Epithelial cell of esophagus (primary cell): ENCODE measurements around the gene METTL13.

Experiments used
- DNase-seq: peaks from one replicate; pipeline ENCODE4 v3.0.0; 2010; ENCODE audit warnings: low read depth
- H3K4me3 ChIP-seq: 2 replicates; pipeline ENCODE4 v1.5.1; 2011; ENCODE audit warnings: mild to moderate bottlenecking, low read length, control low read depth
- TF ChIP-seq, protein P1 (sequence below): IDR thresholded peaks from 2 replicates; pipeline ENCODE4 v1.5.1; 2011; ENCODE audit warnings: low read depth, mild to moderate bottlenecking, low read length, control low read depth, inconsistent platforms; ENCODE audit not compliant: insufficient read depth; ENCODE audit errors: missing control alignments

METTL13 gene

DNA sequence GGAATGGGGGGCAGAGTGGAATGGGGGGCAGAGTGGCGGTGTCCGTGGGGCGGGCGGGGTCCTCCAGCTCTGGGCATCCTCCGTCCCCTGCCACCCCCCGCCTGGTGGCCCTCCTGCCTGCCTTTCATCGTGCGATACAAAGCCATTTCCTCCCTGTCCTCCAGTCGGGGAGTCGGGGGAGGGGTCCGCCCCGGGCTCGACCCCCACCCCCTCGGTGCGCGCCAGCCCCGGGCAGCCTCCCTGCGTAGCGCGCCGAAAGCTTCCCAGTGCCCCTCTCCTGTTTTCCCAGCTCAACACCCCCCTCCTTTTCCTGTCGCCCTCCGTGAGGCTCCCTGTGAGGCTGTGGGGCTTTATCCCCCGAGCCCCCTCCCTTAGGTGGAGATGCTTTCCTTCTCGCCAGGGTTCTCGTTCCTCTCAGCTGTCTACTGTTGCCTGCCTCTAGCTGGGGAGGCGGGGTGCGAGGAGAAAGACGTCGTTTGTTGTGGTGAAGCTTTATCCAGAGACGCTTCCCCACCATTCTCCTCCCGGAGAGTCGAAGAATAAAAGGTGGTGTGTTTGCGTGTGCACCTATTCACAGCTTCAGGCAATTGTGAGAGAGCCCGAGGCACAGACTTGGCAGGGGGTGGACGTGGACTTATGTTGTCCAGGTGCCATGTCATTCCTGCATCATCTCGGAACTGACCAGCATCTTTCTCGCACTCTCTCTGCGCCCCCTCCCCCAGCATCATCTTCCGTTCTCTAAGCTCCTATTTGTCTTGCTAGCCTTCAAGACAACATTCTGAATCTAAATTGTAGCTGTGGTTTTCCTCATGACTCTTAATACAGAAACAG is 60.7 kb downstream of the METTL13 start:
- peak; percentile 21 for DNase-seq
- TF ChIP-seq, protein P1, sequence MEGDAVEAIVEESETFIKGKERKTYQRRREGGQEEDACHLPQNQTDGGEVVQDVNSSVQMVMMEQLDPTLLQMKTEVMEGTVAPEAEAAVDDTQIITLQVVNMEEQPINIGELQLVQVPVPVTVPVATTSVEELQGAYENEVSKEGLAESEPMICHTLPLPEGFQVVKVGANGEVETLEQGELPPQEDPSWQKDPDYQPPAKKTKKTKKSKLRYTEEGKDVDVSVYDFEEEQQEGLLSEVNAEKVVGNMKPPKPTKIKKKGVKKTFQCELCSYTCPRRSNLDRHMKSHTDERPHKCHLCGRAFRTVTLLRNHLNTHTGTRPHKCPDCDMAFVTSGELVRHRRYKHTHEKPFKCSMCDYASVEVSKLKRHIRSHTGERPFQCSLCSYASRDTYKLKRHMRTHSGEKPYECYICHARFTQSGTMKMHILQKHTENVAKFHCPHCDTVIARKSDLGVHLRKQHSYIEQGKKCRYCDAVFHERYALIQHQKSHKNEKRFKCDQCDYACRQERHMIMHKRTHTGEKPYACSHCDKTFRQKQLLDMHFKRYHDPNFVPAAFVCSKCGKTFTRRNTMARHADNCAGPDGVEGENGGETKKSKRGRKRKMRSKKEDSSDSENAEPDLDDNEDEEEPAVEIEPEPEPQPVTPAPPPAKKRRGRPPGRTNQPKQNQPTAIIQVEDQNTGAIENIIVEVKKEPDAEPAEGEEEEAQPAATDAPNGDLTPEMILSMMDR, result no peak

DNA sequence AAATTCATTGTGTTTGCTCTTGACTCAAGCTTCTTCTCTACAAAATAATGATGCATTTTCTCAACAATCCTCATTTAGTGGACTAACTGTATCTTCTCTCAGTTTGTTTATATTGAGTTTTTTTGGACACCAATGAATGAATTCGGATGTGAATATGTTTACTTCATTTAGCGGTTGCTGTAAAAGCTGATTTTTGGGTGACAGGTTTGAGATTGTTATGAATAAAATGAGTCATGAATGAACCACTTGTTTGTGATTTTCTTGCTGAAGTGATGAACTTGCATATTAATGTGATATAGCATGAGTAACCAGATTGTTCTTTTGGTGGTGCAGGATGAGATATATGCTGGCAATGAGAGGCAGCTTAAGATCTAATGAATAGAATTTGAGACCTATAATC is 62.9 kb downstream of the METTL13 start:
- TF ChIP-seq, protein P1, result no peak
- no peak overlapping the region for H3K4me3 ChIP-seq
- peak; percentile 19 for DNase-seq

More for the DNA sequence above, 60.7 kb downstream of the METTL13 start:
- peak overlapping the region; percentile 78 for H3K4me3 ChIP-seq

DNA sequence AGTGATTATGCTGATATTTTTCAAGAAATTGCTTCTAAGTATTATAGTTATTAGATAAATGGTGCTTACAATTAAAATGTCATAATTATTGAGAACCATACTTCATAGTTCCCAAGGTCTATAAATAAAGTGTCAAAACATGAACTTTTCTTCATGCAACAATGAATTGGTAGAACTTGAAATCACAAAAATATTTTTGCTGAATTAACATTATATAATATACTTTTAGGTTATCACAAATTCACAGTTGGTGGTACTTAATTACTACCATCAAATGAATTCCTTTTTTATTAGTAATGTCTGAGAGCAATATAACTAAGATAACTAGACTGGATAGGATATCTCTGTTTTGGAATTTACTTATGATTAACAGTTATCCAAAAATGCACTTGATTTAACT is 64.5 kb downstream of the METTL13 start:
- TF ChIP-seq, protein P1, result no peak
- no peak for DNase-seq
- no peak overlapping the region for H3K4me3 ChIP-seq
